Measurements from ENCODE around the gene KIF4A.
"Not testable (repeated sequence)": the region's sequence is repeated elsewhere in the genome, so short reads cannot be mapped to it uniquely, and the experiment has no call there.

Gene KIF4A

GRCh38 chrX:70292788-70293187 is 2.9 kb downstream of the KIF4A start:
- no peak for DNase-seq

GRCh38 chrX:70293621-70294020 is 3.7 kb downstream of the KIF4A start:
- no peak for DNase-seq

- DNase-seq: no peak
Measured at GRCh38 chrX:70301716-70302115, 11.8 kb downstream of the KIF4A start.

- DNase-seq: peak; percentile 71
Measured at GRCh38 chrX:70313503-70313902, 23.6 kb downstream of the KIF4A start.

- no peak for DNase-seq
Measured at GRCh38 chrX:70322784-70323183, 32.9 kb downstream of the KIF4A start.

GRCh38 chrX:70323628-70324027 is 33.7 kb downstream of the KIF4A start:
- not testable (repeated sequence) for DNase-seq

- DNase-seq: peak; percentile 0
Measured at GRCh38 chrX:70324326-70324725, 34.4 kb downstream of the KIF4A start.

- DNase-seq: peak; percentile 28
Measured at GRCh38 chrX:70331161-70331560, 41.3 kb downstream of the KIF4A start.

GRCh38 chrX:70332600-70332999 is 42.7 kb downstream of the KIF4A start:
- no peak for DNase-seq

GRCh38 chrX:70336767-70337166 is 46.9 kb downstream of the KIF4A start:
- no peak for DNase-seq

GRCh38 chrX:70338290-70338689 is 48.4 kb downstream of the KIF4A start:
- DNase-seq: no peak

GRCh38 chrX:70343435-70343834 is 53.5 kb downstream of the KIF4A start:
- DNase-seq: no peak

- DNase-seq: no peak
Measured at GRCh38 chrX:70346418-70347070, 56.6 kb downstream of the KIF4A start.

GRCh38 chrX:70348825-70349224 is 58.9 kb downstream of the KIF4A start:
- DNase-seq: not testable (repeated sequence)

- not testable (repeated sequence) for DNase-seq
Measured at GRCh38 chrX:70349367-70350125, 59.6 kb downstream of the KIF4A start.

- DNase-seq: no peak
Measured at GRCh38 chrX:70352496-70352895, 62.6 kb downstream of the KIF4A start.

GRCh38 chrX:70353514-70353913 is 63.6 kb downstream of the KIF4A start:
- DNase-seq: no peak

- peak; percentile 20 for DNase-seq
Measured at GRCh38 chrX:70354716-70355115, 64.8 kb downstream of the KIF4A start.

GRCh38 chrX:70359458-70359857 is 69.6 kb downstream of the KIF4A start:
- DNase-seq: no peak

GRCh38 chrX:70360366-70360765 is 70.5 kb downstream of the KIF4A start:
- no peak for DNase-seq

- DNase-seq: not testable (repeated sequence)
Measured at GRCh38 chrX:70368731-70369130, 78.8 kb downstream of the KIF4A start.

- DNase-seq: no peak
Measured at GRCh38 chrX:70386235-70386634, 96.3 kb downstream of the KIF4A start.

GRCh38 chrX:70398899-70399298 is 109.0 kb downstream of the KIF4A start:
- DNase-seq: peak; percentile 27

- DNase-seq: not testable (repeated sequence)
Measured at GRCh38 chrX:70400181-70400580, 110.3 kb downstream of the KIF4A start.
